Calu3 (cell line): ENCODE measurements around the gene GTPBP6. TPM values are rescaled to one million over a fixed set of nuclear protein-coding genes. Genes with fewer than 3 reads are reported as not detected.

Experiments used
- BruUV-seq: library from RNA; stranded (reverse); fragments of 400-500 nt; replicated peaks from 2 replicates; lab custom pipeline; 2021; lab: Mats Ljungman, UMichigan
- CTCF ChIA-PET: fragments of 300-600 bp; sonication (Branson Sonifier 250); formaldehyde crosslinking; loops from one replicate; lab custom pipeline; 2022; ENCODE audit warnings: antibody characterized with exemption; lab: Charles Lee
- DNase-seq: peaks from one replicate; pipeline ENCODE4 v3.0.0; 2022
- H3K27ac Mint-ChIP-seq: one replicate; pipeline ENCODE4 v1.8.0; 2022; ENCODE audit warnings: mixed read lengths; ENCODE audit not compliant: unreplicated experiment
- H3K27me3 Mint-ChIP-seq: one replicate; pipeline ENCODE4 v1.8.0; 2022; ENCODE audit warnings: mixed read lengths; ENCODE audit not compliant: unreplicated experiment
- H3K36me3 Mint-ChIP-seq: one replicate; pipeline ENCODE4 v1.8.0; 2022; ENCODE audit warnings: mild to moderate bottlenecking, moderate library complexity, mixed read lengths; ENCODE audit not compliant: insufficient read depth, unreplicated experiment
- H3K4me1 Mint-ChIP-seq: one replicate; pipeline ENCODE4 v1.8.0; 2022; ENCODE audit warnings: mild to moderate bottlenecking, low read depth, mixed read lengths; ENCODE audit not compliant: unreplicated experiment
- H3K4me3 Mint-ChIP-seq: one replicate; pipeline ENCODE4 v1.8.0; 2022; ENCODE audit warnings: mild to moderate bottlenecking, low read depth, moderate library complexity, mixed read lengths; ENCODE audit not compliant: unreplicated experiment
- H3K9me3 Mint-ChIP-seq: one replicate; pipeline ENCODE4 v1.8.0; 2022; ENCODE audit warnings: low read depth, mixed read lengths; ENCODE audit not compliant: unreplicated experiment
- intact Hi-C: fragments of 100-400 bp; cut with micrococcal nuclease; formaldehyde crosslinking; loops from one replicate; pipeline ENCODE4 v1.10.0; 2022; ENCODE audit not compliant: unreplicated experiment
- total RNA-seq: library from RNA; stranded (reverse); gene quantifications from 2 replicates; pipeline ENCODE4 v1.2.3, GENCODE V29; 2022
- TF ChIP-seq, protein P1 (sequence below): fragments of 200-600 bp; IDR thresholded peaks from one replicate; pipeline ENCODE4 v1.8.0; 2022; ENCODE audit warnings: antibody characterized with exemption; ENCODE audit not compliant: unreplicated experiment

Gene GTPBP6
- total RNA-seq, 1 experiment from 2014 or later = 32.9 TPM

GRCh38 chrX:360496-361150 lies 42.0 kb upstream of the GTPBP6 start:
- DNase-seq = no peak
- no peaks in the 10 kb centered on the region for H3K27me3 Mint-ChIP-seq
- intact Hi-C loops = no loop called here
- no peaks in the 10 kb centered on the region for H3K4me1 Mint-ChIP-seq
- H3K27ac Mint-ChIP-seq = no peak overlapping the region
- no peak overlapping the region for H3K4me3 Mint-ChIP-seq
- CTCF ChIA-PET = no interaction called here
- H3K9me3 Mint-ChIP-seq = peaks cover 12% of the 10 kb centered on the region
- H3K36me3 Mint-ChIP-seq = peaks cover 29% of the 10 kb centered on the region
- BruUV-seq = no TSS peak
- TF ChIP-seq, protein P1, sequence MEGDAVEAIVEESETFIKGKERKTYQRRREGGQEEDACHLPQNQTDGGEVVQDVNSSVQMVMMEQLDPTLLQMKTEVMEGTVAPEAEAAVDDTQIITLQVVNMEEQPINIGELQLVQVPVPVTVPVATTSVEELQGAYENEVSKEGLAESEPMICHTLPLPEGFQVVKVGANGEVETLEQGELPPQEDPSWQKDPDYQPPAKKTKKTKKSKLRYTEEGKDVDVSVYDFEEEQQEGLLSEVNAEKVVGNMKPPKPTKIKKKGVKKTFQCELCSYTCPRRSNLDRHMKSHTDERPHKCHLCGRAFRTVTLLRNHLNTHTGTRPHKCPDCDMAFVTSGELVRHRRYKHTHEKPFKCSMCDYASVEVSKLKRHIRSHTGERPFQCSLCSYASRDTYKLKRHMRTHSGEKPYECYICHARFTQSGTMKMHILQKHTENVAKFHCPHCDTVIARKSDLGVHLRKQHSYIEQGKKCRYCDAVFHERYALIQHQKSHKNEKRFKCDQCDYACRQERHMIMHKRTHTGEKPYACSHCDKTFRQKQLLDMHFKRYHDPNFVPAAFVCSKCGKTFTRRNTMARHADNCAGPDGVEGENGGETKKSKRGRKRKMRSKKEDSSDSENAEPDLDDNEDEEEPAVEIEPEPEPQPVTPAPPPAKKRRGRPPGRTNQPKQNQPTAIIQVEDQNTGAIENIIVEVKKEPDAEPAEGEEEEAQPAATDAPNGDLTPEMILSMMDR = no peak

DNA sequence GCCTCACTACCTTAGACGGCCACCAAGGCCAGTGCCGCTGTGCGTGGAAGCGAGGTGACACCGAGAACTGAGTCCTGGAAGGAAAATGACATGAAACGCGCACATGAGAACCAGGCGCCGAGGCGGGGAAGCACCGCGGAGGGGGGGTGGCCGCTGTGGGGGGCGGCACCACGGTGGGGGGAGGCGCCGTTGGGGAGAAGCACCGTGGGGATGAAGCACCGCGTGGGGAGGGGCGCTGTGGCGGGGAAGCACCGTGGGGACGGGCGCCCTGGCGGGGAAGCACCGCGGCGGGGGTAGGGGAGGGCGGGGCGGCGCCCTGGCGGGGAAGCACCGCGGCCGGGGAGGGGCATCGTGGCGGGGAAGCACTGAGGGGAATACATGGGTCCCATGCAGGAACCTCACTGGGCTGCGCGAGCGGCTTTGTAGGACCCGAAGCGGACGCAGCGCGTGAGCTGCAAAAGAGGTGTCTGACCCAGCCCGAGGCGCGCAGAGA lies 40.1 kb upstream of the GTPBP6 start:
- Mint-ChIP-seq H3K4me1 (no peaks in the 10 kb centered on the region), H3K4me3 (no peak overlapping the region), H3K36me3 (peaks cover 31% of the 10 kb centered on the region), H3K27ac (no peak overlapping the region), H3K27me3 (no peaks in the 10 kb centered on the region), H3K9me3 (peaks cover 11% of the 10 kb centered on the region)
- DNase-seq = no peak
- no TSS peak for BruUV-seq
- intact Hi-C loops = no loop called here
- CTCF ChIA-PET = no interaction called here
- TF ChIP-seq, protein P1 = no peak

DNA sequence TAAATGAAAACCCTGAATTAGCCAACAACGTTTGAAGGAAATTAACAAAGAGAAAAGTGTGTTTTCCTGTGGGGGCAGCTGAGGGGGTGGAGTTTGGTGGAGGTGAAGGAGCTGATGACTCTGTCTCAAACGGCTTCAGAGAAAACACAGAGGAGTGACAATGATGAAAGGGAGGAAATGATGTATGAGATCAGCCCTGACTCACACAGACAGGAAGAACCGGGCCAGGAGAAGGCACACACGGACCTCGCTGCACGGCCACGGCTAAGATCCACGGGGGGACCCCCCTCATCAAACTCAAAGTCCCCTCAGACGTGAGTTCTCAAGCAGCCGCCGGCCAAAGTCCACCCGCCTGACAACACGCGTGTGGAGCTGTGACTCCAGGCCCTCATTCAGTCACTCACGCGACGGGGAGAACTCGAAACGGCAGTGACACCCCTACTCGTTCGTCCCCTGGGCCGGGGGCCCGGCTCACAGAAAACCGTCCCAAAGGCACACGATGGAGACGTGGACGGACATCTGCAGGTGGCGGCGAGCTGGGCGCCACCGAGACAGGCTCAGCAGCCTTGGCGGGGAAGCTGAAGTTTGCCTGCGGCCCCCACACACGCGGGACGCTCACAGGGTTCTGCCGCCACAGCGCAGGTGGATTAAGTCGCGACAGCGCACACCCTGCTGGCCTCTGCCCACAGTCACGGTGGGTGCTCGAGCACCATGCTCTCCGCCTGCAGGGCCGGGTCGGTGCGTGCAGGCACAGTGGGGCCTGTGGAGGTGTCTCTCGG lies 39.3 kb upstream of the GTPBP6 start:
- TF ChIP-seq, protein P1 = no peak
- Mint-ChIP-seq H3K4me3 (no peak overlapping the region), H3K27me3 (no peaks in the 10 kb centered on the region), H3K27ac (no peak overlapping the region), H3K36me3 (peaks cover 23% of the 10 kb centered on the region), H3K9me3 (peaks cover 6% of the 10 kb centered on the region), H3K4me1 (no peaks in the 10 kb centered on the region)
- no TSS peak for BruUV-seq
- DNase-seq = no peak
- CTCF ChIA-PET = no interaction called here
- intact Hi-C loops = no loop called here

DNA sequence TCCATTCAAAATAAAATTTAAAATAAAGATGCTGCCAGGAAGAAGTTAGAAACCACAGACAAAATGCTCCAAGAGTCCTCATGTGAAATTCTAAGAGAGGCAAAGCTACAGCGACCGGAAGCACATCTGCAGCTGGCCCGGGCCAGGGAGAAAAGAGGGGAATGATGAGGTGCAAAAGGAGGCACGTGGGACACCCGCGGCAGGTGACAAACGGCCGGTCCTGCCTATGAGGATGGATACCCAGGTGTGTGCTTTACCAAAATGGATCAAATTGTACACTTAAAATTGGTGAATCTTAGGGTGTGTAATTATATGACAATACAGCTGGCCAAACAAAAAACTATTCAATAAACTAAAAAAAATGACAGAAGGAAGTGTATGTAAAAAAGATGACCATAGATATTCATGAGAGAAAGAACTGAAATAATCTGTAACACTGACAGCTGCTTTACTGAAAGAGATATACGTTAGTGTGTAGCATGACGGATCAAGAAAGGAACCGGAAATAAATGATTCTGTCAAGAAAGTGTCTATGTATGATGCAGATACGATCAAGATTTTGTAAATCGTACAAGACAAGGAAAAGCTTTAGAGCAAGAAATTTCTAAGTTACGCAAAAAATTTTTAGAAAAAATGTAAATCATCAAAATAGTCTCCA lies 38.6 kb upstream of the GTPBP6 start:
- Mint-ChIP-seq H3K36me3 (peaks cover 23% of the 10 kb centered on the region), H3K4me1 (no peaks in the 10 kb centered on the region), H3K27ac (no peak overlapping the region), H3K27me3 (no peaks in the 10 kb centered on the region), H3K4me3 (no peak overlapping the region), H3K9me3 (peaks cover 3% of the 10 kb centered on the region)
- no TSS peak for BruUV-seq
- no peak for DNase-seq
- TF ChIP-seq, protein P1 = no peak
- CTCF ChIA-PET = no interaction called here
- intact Hi-C loops = no loop called here
